ENCODE data around the gene TRIM28.
A peak's percentile ranks its signal among the peaks of the same experiment; 100 is the strongest.

Gene TRIM28

DNA sequence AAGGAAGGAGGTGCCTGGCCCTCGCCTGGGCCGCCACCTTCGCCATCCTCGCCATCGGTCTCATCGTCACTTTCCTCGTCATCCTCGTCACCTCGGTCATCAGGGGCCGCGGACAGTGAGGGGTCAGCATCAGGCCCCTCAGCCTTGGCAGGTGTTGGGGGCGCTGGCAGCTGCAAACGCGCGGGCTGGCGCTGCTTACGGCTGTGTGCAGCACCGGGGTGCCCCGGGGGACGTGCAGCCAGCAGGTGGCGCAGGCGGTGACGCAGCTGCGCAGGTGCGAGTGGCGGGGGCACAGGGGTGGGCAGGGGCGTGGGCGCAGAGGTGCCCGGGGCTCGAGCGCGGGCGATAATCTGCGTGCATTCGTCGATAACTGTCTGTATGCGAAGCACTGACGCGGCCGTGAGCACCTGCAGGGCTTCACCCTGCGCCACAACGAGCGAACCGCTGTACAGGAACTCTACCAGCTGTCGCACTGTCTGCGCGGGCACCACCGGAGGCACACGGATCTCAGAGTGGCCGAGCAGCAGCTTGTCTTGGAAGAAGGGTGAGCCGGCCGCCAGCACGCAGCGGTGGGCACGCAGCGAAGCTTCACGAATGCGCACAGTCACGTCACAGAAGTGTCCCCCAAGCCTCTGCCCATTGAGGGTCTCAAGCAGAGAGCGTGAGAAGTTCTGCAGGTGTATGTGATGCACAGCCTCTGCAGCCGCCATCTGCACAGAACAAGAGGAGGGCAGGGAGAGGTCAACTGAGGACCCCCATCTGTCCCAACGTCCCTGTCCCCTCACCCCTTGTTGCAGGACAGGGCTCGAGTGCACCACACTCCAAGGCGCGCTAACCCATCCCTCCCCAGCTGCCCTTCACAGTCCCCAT lies 26.7 kb upstream of the TRIM28 start:
- TF ChIP-seq SIN3A (IDR thresholded peaks at IDR 0.05; ENCODE audit: borderline replicate concordance, insufficient read depth, low read length), result no peak
- TF ChIP-seq FOXP2 (optimal IDR thresholded peaks at IDR 0.05; ENCODE audit: borderline replicate concordance, extremely low read depth, extremely low read length, insufficient read depth), result no peak
- no peak for TF ChIP-seq POLR2AphosphoS5 (IDR thresholded peaks at IDR 0.05; ENCODE audit: low read depth, low read length)
- no peak for TF ChIP-seq TAF1 (IDR thresholded peaks at IDR 0.05; ENCODE audit: borderline replicate concordance, insufficient read depth, low read length)
- TF ChIP-seq, protein P1, sequence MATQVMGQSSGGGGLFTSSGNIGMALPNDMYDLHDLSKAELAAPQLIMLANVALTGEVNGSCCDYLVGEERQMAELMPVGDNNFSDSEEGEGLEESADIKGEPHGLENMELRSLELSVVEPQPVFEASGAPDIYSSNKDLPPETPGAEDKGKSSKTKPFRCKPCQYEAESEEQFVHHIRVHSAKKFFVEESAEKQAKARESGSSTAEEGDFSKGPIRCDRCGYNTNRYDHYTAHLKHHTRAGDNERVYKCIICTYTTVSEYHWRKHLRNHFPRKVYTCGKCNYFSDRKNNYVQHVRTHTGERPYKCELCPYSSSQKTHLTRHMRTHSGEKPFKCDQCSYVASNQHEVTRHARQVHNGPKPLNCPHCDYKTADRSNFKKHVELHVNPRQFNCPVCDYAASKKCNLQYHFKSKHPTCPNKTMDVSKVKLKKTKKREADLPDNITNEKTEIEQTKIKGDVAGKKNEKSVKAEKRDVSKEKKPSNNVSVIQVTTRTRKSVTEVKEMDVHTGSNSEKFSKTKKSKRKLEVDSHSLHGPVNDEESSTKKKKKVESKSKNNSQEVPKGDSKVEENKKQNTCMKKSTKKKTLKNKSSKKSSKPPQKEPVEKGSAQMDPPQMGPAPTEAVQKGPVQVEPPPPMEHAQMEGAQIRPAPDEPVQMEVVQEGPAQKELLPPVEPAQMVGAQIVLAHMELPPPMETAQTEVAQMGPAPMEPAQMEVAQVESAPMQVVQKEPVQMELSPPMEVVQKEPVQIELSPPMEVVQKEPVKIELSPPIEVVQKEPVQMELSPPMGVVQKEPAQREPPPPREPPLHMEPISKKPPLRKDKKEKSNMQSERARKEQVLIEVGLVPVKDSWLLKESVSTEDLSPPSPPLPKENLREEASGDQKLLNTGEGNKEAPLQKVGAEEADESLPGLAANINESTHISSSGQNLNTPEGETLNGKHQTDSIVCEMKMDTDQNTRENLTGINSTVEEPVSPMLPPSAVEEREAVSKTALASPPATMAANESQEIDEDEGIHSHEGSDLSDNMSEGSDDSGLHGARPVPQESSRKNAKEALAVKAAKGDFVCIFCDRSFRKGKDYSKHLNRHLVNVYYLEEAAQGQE (IDR thresholded peaks at IDR 0.05; ENCODE audit: insufficient read depth in 1 of 2, low read depth in 2 of 2, low read length in 2 of 2), result no peak

DNA sequence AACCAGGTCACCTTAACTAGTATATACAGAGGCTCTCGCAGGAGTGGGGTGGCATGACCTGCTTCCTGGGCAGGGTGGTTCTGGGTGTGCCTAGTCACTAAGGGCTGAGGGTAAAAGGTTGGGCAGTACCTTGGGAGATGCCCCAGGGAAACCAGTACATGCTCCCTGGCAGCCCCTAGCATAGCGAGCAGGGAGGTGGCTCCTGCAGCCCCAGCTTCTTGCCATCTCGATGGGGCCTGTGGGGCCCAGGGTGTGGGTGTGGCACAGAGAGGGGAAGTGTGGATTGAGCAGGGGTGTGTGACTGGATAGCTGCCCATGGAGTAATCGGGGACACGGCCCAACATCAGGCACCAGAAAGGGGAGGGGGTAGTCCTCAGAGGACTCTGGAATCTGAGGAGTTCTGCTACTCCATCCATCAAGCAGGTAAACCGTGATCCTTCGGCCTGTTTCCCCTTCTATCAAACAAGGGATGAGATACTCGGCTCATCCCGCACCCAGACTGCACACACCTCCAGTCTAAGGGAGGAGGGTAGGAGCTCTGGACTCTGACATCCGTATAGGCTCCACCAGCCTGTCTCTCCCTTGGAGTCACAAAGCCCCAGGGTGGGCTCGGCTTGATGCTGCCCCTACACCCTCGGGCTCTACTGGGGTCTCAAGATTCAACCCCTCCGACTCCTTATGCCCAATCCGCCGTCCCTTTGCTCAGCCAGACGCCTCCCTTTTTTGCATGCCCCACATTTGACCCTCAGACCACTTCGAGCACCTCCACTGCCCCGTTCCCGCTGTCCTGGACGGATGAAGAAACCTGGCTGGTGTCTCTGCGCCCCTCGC lies 25.4 kb upstream of the TRIM28 start:
- no peak for TF ChIP-seq POLR2AphosphoS5 (IDR thresholded peaks at IDR 0.05; ENCODE audit: low read depth, low read length)
- TF ChIP-seq FOXP2 (optimal IDR thresholded peaks at IDR 0.05; ENCODE audit: borderline replicate concordance, extremely low read depth, extremely low read length, insufficient read depth), result no peak
- no peak for TF ChIP-seq TAF1 (IDR thresholded peaks at IDR 0.05; ENCODE audit: borderline replicate concordance, insufficient read depth, low read length)
- no peak for TF ChIP-seq SIN3A (IDR thresholded peaks at IDR 0.05; ENCODE audit: borderline replicate concordance, insufficient read depth, low read length)
- TF ChIP-seq, protein P1 (IDR thresholded peaks at IDR 0.05; ENCODE audit: insufficient read depth in 1 of 2, low read depth in 2 of 2, low read length in 2 of 2), result no peak

DNA sequence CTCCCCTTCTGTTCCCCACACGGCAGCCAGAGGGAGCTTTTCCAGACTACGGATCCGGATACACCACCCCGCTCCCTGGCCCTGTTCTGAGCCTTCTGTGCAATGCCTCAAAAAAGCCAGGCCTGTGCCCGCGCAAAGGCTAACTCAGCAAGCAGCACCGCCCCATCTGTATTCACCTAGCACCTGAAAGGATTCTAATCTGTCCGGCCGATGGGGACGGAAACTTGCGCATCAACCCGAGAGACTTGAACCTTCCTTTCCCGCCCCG lies 24.8 kb upstream of the TRIM28 start:
- TF ChIP-seq FOXP2 (optimal IDR thresholded peaks at IDR 0.05; ENCODE audit: borderline replicate concordance, extremely low read depth, extremely low read length, insufficient read depth), result no peak
- TF ChIP-seq, protein P1 (IDR thresholded peaks at IDR 0.05; ENCODE audit: insufficient read depth in 1 of 2, low read depth in 2 of 2, low read length in 2 of 2), result no peak
- TF ChIP-seq TAF1 (IDR thresholded peaks at IDR 0.05; ENCODE audit: borderline replicate concordance, insufficient read depth, low read length), result peak; percentile 40; the same call in 1 of the 2 replicates
- TF ChIP-seq POLR2AphosphoS5 (IDR thresholded peaks at IDR 0.05; ENCODE audit: low read depth, low read length), result no peak
- TF ChIP-seq SIN3A (IDR thresholded peaks at IDR 0.05; ENCODE audit: borderline replicate concordance, insufficient read depth, low read length), result no peak

DNA sequence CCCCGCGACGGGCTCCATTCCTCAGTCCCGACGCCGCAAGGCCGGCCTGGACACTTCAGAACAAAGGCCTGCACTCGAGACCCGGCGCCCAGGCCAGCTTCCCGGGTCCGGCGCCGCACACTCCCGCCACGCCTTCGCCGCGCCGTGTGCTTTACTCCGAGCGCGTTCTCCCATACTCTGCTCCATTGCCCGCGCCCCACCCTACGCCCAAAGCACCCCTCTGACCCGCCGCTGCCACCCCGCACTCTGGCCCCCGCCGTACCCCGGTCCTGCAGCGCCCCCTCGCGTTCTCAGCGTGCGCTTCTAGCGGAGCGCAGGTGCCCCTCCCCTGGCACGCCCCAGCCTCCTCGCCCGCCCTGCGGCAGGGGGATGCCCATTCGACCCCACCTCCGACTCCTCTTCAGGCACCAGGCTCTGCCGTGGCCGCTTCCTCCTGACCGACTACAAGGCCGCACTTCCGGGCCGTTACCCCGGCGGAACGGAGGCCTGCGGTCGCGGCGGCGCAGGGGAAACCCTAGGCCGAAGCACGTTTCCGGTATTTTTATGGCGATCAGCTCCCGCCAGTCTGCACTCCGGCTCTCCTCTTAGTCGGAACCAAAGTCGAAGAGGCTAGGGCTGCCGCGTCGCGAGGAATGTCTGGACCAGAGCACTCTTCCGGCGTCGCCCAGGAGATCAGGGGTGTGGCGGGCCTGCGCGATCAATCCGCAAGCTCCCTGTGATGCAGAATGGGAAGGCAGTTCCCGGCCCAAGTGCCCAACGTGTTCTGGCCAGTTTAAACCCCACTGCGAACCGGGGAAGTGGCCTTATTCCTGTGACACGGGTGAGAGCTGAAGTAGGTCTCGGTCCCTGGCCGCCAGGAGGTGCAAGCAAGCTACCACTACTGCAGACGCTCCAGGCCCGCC lies 24.3 kb upstream of the TRIM28 start, which contains the start of gene ZBTB45:
Gene ZBTB45 (minus strand): TSS at position 456 of the 902 bp plus-strand sequence. CDS start 2,137 bp downstream, outside the sequence.
- TF ChIP-seq, protein P1 (IDR thresholded peaks at IDR 0.05; ENCODE audit: insufficient read depth in 1 of 2, low read depth in 2 of 2, low read length in 2 of 2), result peak in 1 of 2 experiments; percentile 46; a peak in 1 of 4 replicates
- 0 out of 2 replicates have a peak, but pooled peaks have one; percentile 86 for TF ChIP-seq SIN3A (IDR thresholded peaks at IDR 0.05; ENCODE audit: borderline replicate concordance, insufficient read depth, low read length)
- TF ChIP-seq TAF1 (IDR thresholded peaks at IDR 0.05; ENCODE audit: borderline replicate concordance, insufficient read depth, low read length), result peak; percentile 95; the same call in 1 of the 2 replicates
- TF ChIP-seq POLR2AphosphoS5 (IDR thresholded peaks at IDR 0.05; ENCODE audit: low read depth, low read length), result peak; percentile 72; the same call in 1 of the 2 replicates
- TF ChIP-seq FOXP2 (optimal IDR thresholded peaks at IDR 0.05; ENCODE audit: borderline replicate concordance, extremely low read depth, extremely low read length, insufficient read depth), result peak; percentile 93

Data from PFSK-1 (cell line).